Measurements from ENCODE around the gene LSM6.

The LSM6 gene

DNA sequence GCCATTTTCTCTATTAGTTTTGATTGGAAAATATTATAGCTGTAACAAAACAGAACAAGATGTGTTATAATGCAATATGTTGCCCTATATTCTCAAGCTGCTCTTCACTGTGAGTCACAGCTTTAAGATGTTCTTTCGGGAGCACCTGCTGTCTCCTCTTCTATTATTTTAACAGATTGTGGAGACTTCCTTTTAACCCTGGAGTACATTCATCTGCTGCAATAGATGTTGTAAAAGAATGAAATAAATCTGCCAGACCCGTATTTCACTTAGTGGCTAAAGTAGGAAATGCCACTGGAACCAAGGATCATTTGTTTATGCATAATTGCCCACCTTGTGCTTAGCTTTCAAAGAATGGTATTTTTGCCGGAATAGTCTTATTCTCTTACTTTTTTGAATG, 11.1 kb downstream of the LSM6 start:
- DNase-seq (ENCODE audit: low read depth), result no peak

DNA sequence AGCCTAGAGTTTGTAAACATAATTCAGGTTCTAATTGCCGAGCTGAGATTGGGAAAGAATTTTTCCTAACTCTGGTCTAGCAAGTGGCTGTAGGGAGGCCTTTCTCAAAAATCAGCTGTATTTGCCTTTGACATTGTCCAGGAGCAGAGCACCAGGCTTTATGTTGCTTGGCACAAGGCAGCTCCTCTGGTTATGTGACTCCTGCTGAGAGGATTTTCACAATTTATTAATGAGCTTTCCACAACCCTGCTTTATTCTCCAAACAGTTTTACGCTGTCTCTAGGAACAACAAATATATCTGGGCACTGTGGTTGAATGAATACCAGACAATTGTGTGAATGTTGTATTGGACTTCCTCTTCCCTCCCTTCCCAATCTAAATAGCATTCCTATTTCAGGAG, 14.9 kb downstream of the LSM6 start:
- no peak for DNase-seq (ENCODE audit: low read depth)

GRCh38 chr4:146191766-146192458, 16.4 kb downstream of the LSM6 start:
- no peak for DNase-seq (ENCODE audit: low read depth)

- no peak for DNase-seq (ENCODE audit: low read depth)
Measured at GRCh38 chr4:146193628-146194027, 18.1 kb downstream of the LSM6 start.

DNA sequence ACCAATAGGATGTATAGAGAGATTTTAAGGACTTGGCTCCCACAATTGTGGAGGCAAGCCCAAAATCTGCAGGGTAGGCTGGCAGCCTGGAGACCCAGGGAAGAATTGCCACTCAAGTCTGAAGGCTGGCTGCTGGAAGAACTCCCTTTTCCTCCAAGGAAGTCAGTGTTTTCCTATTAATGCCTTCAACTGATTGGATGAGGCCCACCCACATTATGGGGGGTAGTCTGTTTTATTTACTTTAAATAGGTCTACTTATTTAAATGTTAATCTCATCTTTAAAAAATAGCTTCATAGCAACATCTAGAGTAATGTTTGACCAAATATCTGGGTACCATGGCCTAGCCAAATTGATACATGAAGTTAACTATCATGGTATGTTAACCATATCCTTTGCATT, 18.7 kb downstream of the LSM6 start:
- no peak for DNase-seq (ENCODE audit: low read depth)

- no peak for DNase-seq (ENCODE audit: low read depth)
Measured at GRCh38 chr4:146202665-146203064, 27.1 kb downstream of the LSM6 start.

DNA sequence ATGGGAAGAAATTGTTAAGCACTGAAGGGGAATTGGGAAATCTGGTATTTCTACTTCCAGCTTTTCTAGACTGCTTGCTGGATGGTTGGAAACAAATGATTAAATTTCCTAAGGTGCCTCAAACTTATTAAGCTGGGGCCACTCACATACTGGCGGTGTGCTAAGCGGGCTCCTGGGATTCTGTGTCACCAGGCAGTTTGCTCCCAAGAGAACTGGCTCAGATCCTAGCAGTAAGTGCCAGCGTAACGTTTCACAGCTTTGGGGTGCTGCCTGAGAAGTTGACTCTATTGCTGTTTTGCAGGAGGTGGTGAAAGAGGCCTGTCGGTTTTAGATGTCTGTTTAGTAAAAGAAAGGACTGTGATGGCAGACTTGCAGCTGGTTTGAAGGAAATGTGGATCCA, 31.9 kb downstream of the LSM6 start:
- no peak for DNase-seq (ENCODE audit: low read depth)

GRCh38 chr4:146210890-146211289, 35.4 kb downstream of the LSM6 start:
- no peak for DNase-seq (ENCODE audit: low read depth)

DNA sequence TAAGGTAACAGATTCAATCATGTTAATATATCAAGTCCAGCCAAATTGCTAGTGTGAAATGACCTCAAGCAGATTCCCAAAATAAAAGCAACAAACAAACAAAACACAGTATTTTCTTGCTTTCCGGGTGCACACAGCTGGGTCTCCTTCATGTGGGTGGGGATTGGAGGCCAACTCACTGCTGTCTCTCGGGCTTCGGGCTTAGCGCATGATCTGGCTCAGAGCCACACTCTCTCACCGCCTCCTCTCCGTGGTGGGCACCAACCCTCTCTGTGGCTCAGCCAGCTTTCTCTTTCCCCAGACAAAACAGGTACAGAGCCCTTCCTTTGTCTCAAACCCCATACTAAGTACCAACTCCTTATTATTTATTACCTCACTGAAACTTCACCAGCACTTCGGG, 35.9 kb downstream of the LSM6 start:
- no peak for DNase-seq (ENCODE audit: low read depth)

DNA sequence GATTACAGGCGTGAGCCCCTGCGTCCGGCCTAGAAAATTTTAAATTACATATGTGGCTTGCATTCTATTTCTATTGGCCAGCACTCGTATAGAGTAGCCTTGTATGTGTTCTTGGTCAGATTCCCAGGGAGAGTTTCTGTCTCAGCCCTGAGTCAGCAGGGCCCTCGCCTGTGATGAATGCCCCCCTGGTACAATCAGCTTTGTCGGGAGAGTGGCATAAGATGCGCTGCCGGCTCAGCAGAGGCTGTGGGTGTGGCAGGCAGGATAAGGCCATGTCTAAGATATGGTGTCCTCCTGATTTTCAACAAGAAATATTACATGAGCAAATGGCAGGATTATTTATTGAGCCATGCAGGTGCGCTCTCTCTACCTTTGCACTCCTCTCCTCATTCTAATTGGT, 37.3 kb downstream of the LSM6 start:
- no peak for DNase-seq (ENCODE audit: low read depth)

DNA sequence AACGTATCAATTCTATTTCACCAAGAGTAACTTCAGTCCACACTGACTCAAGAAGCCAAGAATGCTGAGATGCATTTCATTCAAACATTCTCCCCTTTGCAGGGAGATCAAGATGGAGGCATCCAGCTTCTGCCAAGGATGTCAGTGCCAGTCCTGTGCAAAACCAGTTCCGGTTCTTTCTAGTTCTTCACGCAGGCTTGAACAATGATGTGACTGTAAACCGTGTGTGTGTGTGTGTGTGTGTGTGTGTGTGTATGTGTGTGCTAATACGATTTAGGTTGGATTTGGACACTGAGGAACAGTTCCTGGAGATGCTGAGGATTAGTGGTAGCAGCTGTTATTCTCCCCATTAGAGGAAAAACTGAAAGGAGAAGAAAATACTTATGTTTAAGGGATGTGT, 38.7 kb downstream of the LSM6 start, which contains the start of gene REELD1:
Gene REELD1, plus strand, starts transcription at position 301 of the 400 bp plus-strand sequence. CDS start 2,415 bp downstream, outside the sequence.
- DNase-seq (ENCODE audit: low read depth), result no peak

DNA sequence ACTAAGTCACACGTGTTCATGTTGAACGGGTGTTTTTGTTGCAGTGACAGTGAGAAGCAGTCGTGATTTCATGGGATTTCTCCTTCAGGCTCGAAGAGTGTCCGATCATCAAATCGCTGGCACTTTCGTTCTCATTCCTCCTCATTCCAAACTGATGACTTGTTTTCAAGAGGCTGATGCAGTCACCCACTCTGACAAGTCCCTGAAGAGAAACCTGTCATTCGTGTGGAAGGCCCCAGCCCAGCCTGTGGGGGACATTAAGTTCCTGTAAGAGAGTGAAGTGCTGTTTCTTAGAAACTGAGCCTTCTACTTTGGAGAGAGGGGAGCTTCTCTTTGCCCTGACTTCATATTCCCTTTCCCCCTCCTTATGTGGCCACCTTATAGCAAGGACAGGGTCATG, 46.8 kb downstream of the LSM6 start:
- DNase-seq (ENCODE audit: low read depth), result no peak

DNA sequence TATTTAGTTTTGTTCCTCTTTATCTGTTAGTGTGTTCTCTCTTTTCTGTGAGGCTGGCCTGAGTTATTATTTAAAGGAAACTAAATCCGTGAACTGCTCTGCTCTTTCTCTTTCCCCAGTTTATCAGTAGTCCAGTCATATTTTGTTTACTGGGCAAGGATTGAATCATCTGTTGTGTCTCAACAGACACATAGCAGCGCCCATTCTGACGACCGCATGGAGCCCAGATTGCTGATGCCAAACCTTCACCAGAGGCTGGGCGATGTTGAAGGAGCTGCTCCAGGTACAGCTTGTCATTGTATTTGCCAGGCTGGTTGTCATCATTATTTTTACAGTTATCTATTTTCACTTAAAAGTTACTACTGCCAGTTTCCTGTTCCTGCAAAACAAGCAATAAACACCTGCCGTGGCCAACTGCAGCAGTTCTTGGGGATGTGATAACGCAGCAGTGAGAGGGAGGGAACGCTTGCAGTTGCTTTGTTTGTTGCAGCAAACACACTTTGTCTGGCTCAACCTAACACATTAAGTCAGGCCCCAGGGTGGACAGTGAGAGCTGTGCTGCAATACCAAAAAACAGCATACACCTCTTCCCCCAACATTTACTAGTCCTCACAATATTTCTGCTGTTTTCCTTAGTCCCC, 48.9 kb downstream of the LSM6 start:
- DNase-seq (ENCODE audit: low read depth), result no peak

DNA sequence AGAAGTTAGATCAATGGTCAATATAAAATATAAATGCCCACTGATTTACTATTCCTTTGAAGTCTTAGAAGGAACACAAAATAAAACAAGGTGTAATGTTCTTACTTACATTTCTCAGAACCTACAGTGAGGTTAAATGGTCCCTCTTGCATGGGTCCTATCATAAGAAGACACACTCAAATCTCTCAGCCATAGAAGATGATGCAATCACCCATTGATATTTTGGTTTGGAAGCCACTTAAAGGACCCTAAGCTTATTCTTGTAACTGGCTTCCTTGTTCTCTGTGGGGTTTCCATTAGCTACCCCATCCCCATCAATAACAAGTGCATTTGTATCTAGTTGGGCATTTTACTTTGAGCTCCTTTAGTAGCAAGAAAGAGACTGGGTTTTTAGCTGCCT, 53.9 kb downstream of the LSM6 start:
- DNase-seq (ENCODE audit: low read depth), result no peak

DNA sequence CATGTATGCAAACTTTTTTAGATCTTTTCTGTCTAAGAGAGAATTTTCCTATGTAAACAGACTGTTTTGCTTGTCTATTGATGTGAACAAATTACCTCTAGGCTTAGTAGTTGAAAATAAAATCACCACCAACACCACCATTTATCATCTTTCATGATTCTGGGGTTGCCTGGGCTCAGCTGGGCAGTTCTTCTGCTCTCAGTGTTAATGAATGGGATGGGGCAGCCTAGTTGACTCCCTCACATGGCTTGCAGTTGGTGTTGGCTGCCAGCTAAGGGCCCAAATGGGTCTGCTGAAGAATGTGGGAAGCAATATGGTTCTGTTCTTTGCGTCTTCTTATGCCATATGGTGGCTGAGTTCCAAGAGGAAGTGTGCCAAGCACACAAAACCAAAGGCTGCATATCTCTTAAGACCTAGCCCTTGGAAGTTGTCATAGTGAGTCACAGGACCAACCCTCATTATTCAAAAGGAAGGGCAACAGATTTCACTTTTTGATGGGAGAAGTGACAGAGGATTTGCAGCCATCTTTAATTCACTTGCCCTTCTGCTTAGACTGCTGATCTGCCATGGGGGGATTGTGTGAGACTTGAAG, 56.7 kb downstream of the LSM6 start:
- DNase-seq (ENCODE audit: low read depth), result no peak

DNA sequence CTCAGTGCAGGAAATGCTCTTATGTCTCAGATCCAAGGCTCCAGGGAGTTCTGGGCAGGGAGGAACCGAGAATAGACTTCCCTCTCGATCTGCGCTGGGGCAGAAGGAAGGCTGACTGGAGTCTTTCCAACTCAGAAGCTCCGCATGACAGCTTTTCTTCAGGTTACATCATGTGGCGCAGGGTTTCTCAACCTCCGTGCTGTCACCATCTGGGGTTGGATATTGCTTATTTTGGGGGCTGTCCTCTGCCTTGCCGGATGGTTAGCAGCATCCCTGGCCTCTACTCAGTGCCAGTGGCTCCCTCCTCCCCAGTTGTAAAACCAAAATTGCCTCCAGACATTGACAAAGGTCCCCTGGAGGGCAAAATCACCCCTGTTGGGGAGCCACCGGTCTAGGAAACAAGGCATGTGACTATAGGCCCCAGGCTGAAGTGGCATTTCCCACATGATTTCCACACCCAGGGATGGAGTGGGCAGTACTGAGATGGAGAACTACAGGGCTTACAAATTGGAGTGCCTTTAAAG, 60.2 kb downstream of the LSM6 start:
- DNase-seq (ENCODE audit: low read depth), result no peak

DNA sequence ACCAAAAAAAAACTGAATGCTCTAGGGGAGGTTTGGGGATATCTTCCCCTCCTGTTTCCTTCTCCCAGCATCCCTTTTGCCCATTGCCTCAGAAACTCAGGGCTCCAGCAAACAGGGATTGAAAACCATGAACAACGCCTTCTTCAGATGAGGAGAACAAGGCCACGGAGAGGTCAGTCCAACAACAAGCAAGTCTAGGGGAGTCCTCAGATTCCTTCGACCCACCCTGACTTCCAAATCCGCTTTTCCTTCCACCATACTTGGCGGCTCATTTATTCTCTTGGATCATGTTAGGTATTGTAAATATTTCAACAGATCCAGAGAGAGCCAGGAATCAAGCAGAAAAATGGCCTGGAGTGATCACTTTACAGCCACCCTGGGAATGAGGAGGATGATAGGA, 60.7 kb downstream of the LSM6 start:
- DNase-seq (ENCODE audit: low read depth), result no peak

DNA sequence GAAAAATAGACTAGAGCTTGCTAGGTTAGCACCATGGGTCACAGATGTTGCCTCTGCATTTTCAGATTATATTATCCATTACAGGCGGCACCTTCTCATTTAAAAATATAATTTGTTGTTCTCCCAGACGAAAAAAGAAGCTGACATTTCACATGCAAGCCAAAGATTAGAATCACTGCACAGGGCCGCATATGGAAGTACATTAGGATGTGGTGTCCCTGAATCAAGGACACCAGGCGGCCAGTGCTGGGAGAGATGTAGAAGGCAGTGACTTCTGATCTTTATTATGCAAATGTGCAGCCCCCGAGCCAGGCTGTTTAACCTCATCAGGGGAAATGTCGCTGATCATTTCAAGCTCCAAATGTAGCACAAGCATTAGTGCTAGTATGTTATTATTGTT, 61.6 kb downstream of the LSM6 start:
- DNase-seq (ENCODE audit: low read depth), result no peak

GRCh38 chr4:146238107-146238506, 62.6 kb downstream of the LSM6 start:
- no peak for DNase-seq (ENCODE audit: low read depth)

Data from stimulated activated CD8-positive, alpha-beta memory T cell treated with anti-CD3 and anti-CD28 coated beads, Interleukin-12 subunit alpha, Interleukin-12 subunit beta, amount 100 ng/mL, for 1 hour (primary cell).